Testis (tissue), 3 donors: ENCODE measurements around the gene RSPH1. TPM values are rescaled to one million over a fixed set of nuclear protein-coding genes. Genes with fewer than 3 reads are reported as not detected.
A peak's percentile ranks its signal among the peaks of the same experiment; 100 is the strongest.

Source experiments
- DNase-seq: peaks from one replicate; pipeline ENCODE4 v3.0.0-alpha.2; 2019
- H3K27ac ChIP-seq, 2 donors: fragments of 200-600 bp; sonication (generic); one replicate each; pipeline ENCODE4 v1.5.1; 2019
- H3K27me3 ChIP-seq: fragments of 200-600 bp; sonication (generic); one replicate; pipeline ENCODE4 v1.5.1; 2019
- H3K36me3 ChIP-seq: fragments of 200-600 bp; sonication (generic); one replicate; pipeline ENCODE4 v1.5.1; 2017; ENCODE audit warnings: low read depth; ENCODE audit errors: missing control alignments
- H3K4me1 ChIP-seq: fragments of 200-600 bp; sonication (generic); one replicate; pipeline ENCODE4 v1.5.1; 2019
- H3K4me3 ChIP-seq, 2 donors: fragments of 200-600 bp; sonication (generic); one replicate each; pipeline ENCODE4 v1.5.1; 2017 to 2019
- H3K9me3 ChIP-seq: fragments of 200-600 bp; sonication (generic); one replicate; pipeline ENCODE4 v1.5.1; 2017
- POLR2A ChIP-seq: fragments of 450-650 bp; IDR thresholded peaks from one replicate; pipeline ENCODE4 v1.6.1; 2017; ENCODE audit warnings: antibody characterized with exemption, mild to moderate bottlenecking, moderate library complexity
- WGBS, 2 donors: methylation state at CpG; one replicate each; pipeline ENCODE4 v1.1.5; 2018; 5-methylcytosine and 5-hydroxymethylcytosine counted together
- intact Hi-C: fragments of 100-400 bp; cut with DNase I; formaldehyde crosslinking; loops from one replicate; pipeline ENCODE4 v1.15.1; 2023; ENCODE audit warnings: low total_unique reads
- polyA plus RNA-seq: library from polyadenylated mRNA; stranded (reverse); fragments of 350-450 nt; fragmentation: Illumina TruSeq; extraction: RNeasy Lipid Tissue Mini Kit (QIAGEN cat#74804); gene quantifications from one replicate; pipeline ENCODE4 v1.2.3, GENCODE V29; 2014; ENCODE audit warnings: low read depth, low replicate concordance; ENCODE audit not compliant: insufficient read depth
- total RNA-seq, 2 donors: library from RNA; depleted of rRNA; stranded (reverse); fragments of >200 nt; gene quantifications; one replicate each; pipeline ENCODE4 v1.2.3, GENCODE V29; 2016
- TF ChIP-seq, protein P1 (sequence below), 3 experiments: fragments of 450-650 bp in 2 of 3; fragments of 200-600 bp in 1 of 3; sonication (generic) in 1 of 3; IDR thresholded peaks; one replicate each; pipeline ENCODE4 v1.5.1; 2016 to 2019; ENCODE audit warnings: antibody characterized with exemption in 3 of 3, mild to moderate bottlenecking in 2 of 3, moderate library complexity in 1 of 3

The RSPH1 gene
- total and polyA plus RNA-seq, 3 donors from 2014 or later, result 10.4 to 59.6 (median 20.8) TPM

DNA sequence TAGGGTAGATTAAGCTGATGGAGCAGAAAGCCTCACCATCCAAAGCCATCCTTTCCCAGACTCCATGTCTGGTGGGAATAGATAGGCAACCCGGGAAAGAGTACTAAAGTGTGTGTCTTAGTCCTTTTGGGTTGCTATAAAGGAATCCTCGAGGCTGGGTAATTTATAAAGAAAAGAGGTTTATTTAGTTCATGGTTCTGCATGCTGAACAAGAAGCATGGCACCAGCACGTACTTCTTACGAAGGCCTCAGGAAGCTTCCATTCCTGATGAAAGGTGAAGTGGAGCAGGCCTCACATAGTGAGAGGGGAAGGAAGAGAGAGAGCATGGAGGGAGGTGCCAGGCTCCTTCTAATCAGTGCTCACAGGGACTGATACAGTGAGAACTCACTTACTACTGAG, 11.4 kb upstream of the RSPH1 start:
- 86 to 95% methylated on average over 4 of the region's 4 CpGs for WGBS, 2 donors
- TF ChIP-seq, protein P1, sequence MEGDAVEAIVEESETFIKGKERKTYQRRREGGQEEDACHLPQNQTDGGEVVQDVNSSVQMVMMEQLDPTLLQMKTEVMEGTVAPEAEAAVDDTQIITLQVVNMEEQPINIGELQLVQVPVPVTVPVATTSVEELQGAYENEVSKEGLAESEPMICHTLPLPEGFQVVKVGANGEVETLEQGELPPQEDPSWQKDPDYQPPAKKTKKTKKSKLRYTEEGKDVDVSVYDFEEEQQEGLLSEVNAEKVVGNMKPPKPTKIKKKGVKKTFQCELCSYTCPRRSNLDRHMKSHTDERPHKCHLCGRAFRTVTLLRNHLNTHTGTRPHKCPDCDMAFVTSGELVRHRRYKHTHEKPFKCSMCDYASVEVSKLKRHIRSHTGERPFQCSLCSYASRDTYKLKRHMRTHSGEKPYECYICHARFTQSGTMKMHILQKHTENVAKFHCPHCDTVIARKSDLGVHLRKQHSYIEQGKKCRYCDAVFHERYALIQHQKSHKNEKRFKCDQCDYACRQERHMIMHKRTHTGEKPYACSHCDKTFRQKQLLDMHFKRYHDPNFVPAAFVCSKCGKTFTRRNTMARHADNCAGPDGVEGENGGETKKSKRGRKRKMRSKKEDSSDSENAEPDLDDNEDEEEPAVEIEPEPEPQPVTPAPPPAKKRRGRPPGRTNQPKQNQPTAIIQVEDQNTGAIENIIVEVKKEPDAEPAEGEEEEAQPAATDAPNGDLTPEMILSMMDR (IDR thresholded peaks at IDR 0.05), result no peak
- TF ChIP-seq POLR2A, result no peak
- intact Hi-C loops, result no loop called here

GRCh38 chr21:42505090-42505726, 9.2 kb upstream of the RSPH1 start:
- no peak for TF ChIP-seq POLR2A
- TF ChIP-seq, protein P1 (IDR thresholded peaks at IDR 0.05), result no peak
- no peaks in the 10 kb centered on the region for H3K27me3 ChIP-seq
- WGBS, 2 donors, result 77 to 87% methylated on average over 3 of the region's 3 CpGs
- no peak overlapping the region for H3K27ac ChIP-seq
- no peaks in the 10 kb centered on the region for H3K4me1 ChIP-seq
- H3K9me3 ChIP-seq, result no peaks in the 10 kb centered on the region
- intact Hi-C loops, result no loop called here
- no peak for DNase-seq
- no peaks in the 10 kb centered on the region for H3K36me3 ChIP-seq
- H3K4me3 ChIP-seq, result no peak overlapping the region

More for the DNA sequence above, 11.4 kb upstream of the RSPH1 start:
- Histone ChIP-seq H3K36me3 (no peaks in the 10 kb centered on the region), H3K9me3 (no peaks in the 10 kb centered on the region), H3K4me1 (no peaks in the 10 kb centered on the region), H3K4me3 (no peak overlapping the region), H3K27me3 (no peaks in the 10 kb centered on the region), H3K27ac (no peak overlapping the region)
- no peak for DNase-seq

GRCh38 chr21:42503711-42504110, 7.7 kb upstream of the RSPH1 start:
- no peak for TF ChIP-seq POLR2A
- TF ChIP-seq, protein P1 (IDR thresholded peaks at IDR 0.05), result no peak
- Histone ChIP-seq H3K9me3 (no peaks in the 10 kb centered on the region), H3K27ac (no peak overlapping the region), H3K27me3 (no peaks in the 10 kb centered on the region), H3K36me3 (no peaks in the 10 kb centered on the region), H3K4me1 (no peaks in the 10 kb centered on the region), H3K4me3 (no peak overlapping the region)
- intact Hi-C loops, result no loop called here
- DNase-seq, result peak; percentile 2
- WGBS, 2 donors, result 73 to 84% methylated on average over 4 of the region's 4 CpGs

DNA sequence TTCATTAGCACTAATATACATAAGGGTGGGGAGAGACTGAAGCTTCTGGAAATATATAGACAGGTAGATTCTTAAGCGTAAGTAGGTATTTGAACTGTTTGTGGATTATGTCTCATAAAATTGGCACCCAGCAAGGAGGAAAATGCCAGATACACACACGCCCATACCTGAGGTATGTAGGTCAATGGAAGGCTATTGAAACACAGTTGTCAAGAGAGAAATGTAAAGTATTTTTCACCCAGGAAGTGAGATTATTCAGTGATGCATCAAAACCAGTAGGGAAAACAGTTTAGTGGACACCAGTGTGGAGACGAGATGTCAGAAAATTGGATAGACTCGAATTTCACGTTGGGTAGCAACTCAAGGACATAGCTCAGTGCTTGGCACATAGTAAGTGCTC, 4.7 kb upstream of the RSPH1 start:
- no peak for DNase-seq
- Histone ChIP-seq H3K27me3 (no peaks in the 10 kb centered on the region), H3K4me3 (no peak overlapping the region), H3K27ac (no peak overlapping the region), H3K4me1 (no peaks in the 10 kb centered on the region), H3K9me3 (no peaks in the 10 kb centered on the region), H3K36me3 (no peaks in the 10 kb centered on the region)
- no peak for TF ChIP-seq POLR2A
- TF ChIP-seq, protein P1 (IDR thresholded peaks at IDR 0.05), result no peak
- intact Hi-C loops, result no loop called here
- WGBS, 2 donors, result 85% methylated on average over 5 of the region's 5 CpGs

DNA sequence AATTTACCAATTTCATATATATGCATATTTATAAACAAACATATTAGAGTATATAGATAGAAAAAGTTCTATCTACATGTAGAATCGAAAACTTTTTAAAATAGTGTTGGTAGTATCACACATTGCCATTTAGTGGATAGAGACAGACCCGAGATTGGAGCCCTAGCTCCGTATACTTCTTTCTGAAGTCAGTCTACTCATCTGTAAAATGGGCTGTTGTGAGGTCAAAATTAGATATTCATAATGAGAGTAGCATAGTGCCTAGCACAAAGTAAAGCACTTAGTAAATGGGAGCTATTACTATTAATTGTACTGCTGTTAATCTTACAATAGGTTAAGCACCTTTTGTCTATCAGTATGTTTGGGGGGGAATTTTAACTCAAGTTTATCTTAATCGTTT, 4.2 kb upstream of the RSPH1 start:
- H3K36me3 ChIP-seq, result no peaks in the 10 kb centered on the region
- H3K9me3 ChIP-seq, result no peaks in the 10 kb centered on the region
- H3K4me1 ChIP-seq, result no peaks in the 10 kb centered on the region
- no peak overlapping the region for H3K4me3 ChIP-seq
- no peaks in the 10 kb centered on the region for H3K27me3 ChIP-seq
- TF ChIP-seq POLR2A, result no peak
- TF ChIP-seq, protein P1 (IDR thresholded peaks at IDR 0.05), result no peak
- DNase-seq, result no peak
- no peak overlapping the region for H3K27ac ChIP-seq
- intact Hi-C loops, result no loop called here
- 87 to 90% methylated on average over 4 of the region's 4 CpGs for WGBS, 2 donors
